Measurements from ENCODE around the gene NT5DC1.
A peak's percentile ranks its signal among the peaks of the same experiment; 100 is the strongest.

Gene NT5DC1

GRCh38 chr6:116139917-116140316 lies 39.3 kb downstream of the NT5DC1 start:
- DNase-seq (ENCODE audit: low spot score): no peak

GRCh38 chr6:116144605-116145004 lies 44.0 kb downstream of the NT5DC1 start:
- no peak for DNase-seq (ENCODE audit: low spot score)

GRCh38 chr6:116145803-116146675 lies 45.4 kb downstream of the NT5DC1 start:
- DNase-seq (ENCODE audit: low spot score): no peak

GRCh38 chr6:116152620-116153019 lies 52.0 kb downstream of the NT5DC1 start:
- DNase-seq (ENCODE audit: low spot score): no peak

GRCh38 chr6:116154887-116155286 lies 54.2 kb downstream of the NT5DC1 start:
- DNase-seq (ENCODE audit: low spot score): no peak

GRCh38 chr6:116156405-116157326 lies 56.0 kb downstream of the NT5DC1 start:
- DNase-seq (ENCODE audit: low spot score): no peak

GRCh38 chr6:116157391-116157790 lies 56.7 kb downstream of the NT5DC1 start:
- DNase-seq (ENCODE audit: low spot score): no peak

GRCh38 chr6:116158641-116159040 lies 58.0 kb downstream of the NT5DC1 start:
- no peak for DNase-seq (ENCODE audit: low spot score)

GRCh38 chr6:116159782-116160524 lies 59.3 kb downstream of the NT5DC1 start:
- DNase-seq (ENCODE audit: low spot score): no peak

GRCh38 chr6:116165596-116165995 lies 64.9 kb downstream of the NT5DC1 start:
- peak; percentile 42 for DNase-seq (ENCODE audit: low spot score)

- no peak for DNase-seq (ENCODE audit: low spot score)
Measured at GRCh38 chr6:116166369-116166768, 65.7 kb downstream of the NT5DC1 start.

- DNase-seq (ENCODE audit: low spot score): no peak
Measured at GRCh38 chr6:116168148-116168547, 67.5 kb downstream of the NT5DC1 start.

GRCh38 chr6:116169880-116170279 lies 69.2 kb downstream of the NT5DC1 start:
- DNase-seq (ENCODE audit: low spot score): no peak

GRCh38 chr6:116170358-116171057 lies 69.9 kb downstream of the NT5DC1 start:
- DNase-seq (ENCODE audit: low spot score): no peak

- no peak for DNase-seq (ENCODE audit: low spot score)
Measured at GRCh38 chr6:116173928-116174327, 73.3 kb downstream of the NT5DC1 start.

- no peak for DNase-seq (ENCODE audit: low spot score)
Measured at GRCh38 chr6:116175344-116175743, 74.7 kb downstream of the NT5DC1 start.

GRCh38 chr6:116176596-116176995 lies 75.9 kb downstream of the NT5DC1 start:
- DNase-seq (ENCODE audit: low spot score): no peak

GRCh38 chr6:116180375-116180774 lies 79.7 kb downstream of the NT5DC1 start:
- DNase-seq (ENCODE audit: low spot score): no peak

GRCh38 chr6:116189472-116189871 lies 88.8 kb downstream of the NT5DC1 start:
- no peak for DNase-seq (ENCODE audit: low spot score)

- DNase-seq (ENCODE audit: low spot score): no peak
Measured at GRCh38 chr6:116190550-116190949, 89.9 kb downstream of the NT5DC1 start.

GRCh38 chr6:116191881-116192280 lies 91.2 kb downstream of the NT5DC1 start:
- DNase-seq (ENCODE audit: low spot score): no peak

GRCh38 chr6:116192786-116193185 lies 92.1 kb downstream of the NT5DC1 start:
- DNase-seq (ENCODE audit: low spot score): no peak
